ENCODE data around the gene RCN2.

RCN2 gene

DNA sequence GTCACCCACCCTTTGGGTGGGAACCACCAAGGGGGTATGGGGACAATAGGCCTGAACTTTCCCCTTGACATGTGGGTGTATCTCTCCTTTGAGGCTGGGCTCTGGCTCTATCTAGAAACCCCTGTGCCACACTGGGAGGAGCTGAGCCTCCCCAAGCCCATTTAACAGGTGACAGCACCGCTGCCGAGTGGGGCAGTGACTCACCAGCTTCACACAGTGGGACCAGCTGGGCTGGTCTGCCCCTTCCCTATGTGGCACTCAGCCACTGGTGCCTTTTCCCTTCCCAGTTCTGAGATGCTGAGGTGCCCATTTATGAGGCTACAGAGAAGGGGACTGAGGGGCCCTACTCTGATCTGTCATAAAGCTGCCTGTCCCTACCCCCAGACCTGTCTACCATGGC, 68.4 kb downstream of the RCN2 start:
- DNase-seq (ENCODE audit: low spot score in 2 of 2): no peak
- Mint-ChIP-seq H3K4me3 (no peak overlapping the region), H3K36me3 (peaks cover 13% of the 10 kb centered on the region), H3K27me3 (no peaks in the 10 kb centered on the region), H3K27ac (no peak overlapping the region), H3K4me1 (peaks cover 53% of the 10 kb centered on the region), H3K9me3 (no peaks in the 10 kb centered on the region)
- no peak for ATAC-seq (ENCODE audit: low read depth)

DNA sequence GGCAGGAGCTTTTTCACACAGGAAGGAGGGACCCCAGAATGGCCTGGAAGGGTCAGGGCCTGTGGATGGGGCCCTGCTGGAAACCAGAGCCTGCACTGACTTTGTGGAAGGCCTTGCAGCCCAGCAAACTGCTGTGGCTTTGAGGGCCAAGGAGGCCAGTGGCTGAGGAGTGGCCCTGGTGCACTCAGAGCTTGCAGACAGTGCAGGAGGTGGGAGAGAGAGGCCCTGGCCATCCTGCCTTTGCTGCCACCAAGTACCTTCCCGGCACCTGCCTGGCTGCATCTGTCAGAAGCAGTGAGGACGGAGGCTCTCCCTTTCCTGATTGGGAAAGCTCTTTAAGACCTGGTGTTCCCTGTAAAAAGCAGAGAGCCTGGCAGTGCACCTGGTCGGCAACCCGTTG, 69.8 kb downstream of the RCN2 start:
- Mint-ChIP-seq H3K36me3 (peaks cover 13% of the 10 kb centered on the region), H3K4me3 (no peak overlapping the region), H3K27me3 (no peaks in the 10 kb centered on the region), H3K27ac (no peak overlapping the region), H3K4me1 (peaks cover 46% of the 10 kb centered on the region), H3K9me3 (no peaks in the 10 kb centered on the region)
- DNase-seq (ENCODE audit: low spot score in 2 of 2) (no peak), ATAC-seq (ENCODE audit: low read depth) (no peak)

DNA sequence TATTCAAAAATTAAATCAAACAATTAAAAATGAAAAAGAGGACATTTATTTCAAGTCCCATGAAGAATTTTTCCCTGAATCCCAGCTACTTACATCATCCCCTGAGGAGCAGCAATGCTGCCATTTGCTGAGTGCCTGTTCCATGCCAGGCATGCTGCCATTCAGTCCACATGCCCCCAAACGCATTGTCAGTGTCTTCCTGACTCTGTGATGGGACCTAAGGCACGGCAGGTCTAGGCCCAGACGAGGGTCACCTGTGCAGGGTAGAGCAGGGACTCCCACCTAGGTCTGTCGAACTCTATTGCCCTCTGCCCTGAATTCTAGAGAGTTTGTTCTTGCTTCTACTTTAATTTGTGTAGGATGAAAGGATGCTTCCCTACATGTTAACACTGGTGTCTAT, 70.4 kb downstream of the RCN2 start:
- peaks cover 13% of the 10 kb centered on the region for H3K36me3 Mint-ChIP-seq
- no peaks in the 10 kb centered on the region for H3K9me3 Mint-ChIP-seq
- H3K27me3 Mint-ChIP-seq: no peaks in the 10 kb centered on the region
- DNase-seq (ENCODE audit: low spot score in 2 of 2) (no peak), ATAC-seq (ENCODE audit: low read depth) (no peak)
- H3K4me3 Mint-ChIP-seq: peak overlapping the region; percentile 11
- no peak overlapping the region for H3K27ac Mint-ChIP-seq
- peaks cover 46% of the 10 kb centered on the region for H3K4me1 Mint-ChIP-seq

DNA sequence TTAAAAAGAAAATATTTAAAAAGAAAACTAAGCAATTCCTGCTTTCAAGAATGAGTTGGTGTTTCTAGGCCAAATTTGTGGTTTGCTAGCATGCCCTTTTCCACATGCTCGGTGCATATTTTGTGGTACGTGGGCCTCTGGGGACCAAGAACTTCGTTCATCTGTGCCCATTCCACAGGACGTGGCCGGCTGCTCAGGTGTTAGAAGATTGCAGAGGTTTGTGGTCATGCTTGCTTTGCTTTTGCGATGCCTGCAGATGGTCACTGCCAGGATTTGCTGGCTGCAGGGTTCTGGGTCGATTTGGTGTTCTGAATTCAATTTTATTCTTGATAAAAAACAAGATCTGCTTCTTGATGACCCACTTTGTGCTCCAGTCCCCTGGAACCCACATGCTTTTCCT, 70.9 kb downstream of the RCN2 start:
- Mint-ChIP-seq H3K4me1 (peaks cover 43% of the 10 kb centered on the region), H3K4me3 (peak overlapping the region; percentile 66), H3K9me3 (no peaks in the 10 kb centered on the region), H3K36me3 (peaks cover 13% of the 10 kb centered on the region), H3K27me3 (no peaks in the 10 kb centered on the region), H3K27ac (peak overlapping the region; percentile 49)
- ATAC-seq (ENCODE audit: low read depth) (no peak), DNase-seq (ENCODE audit: low spot score in 2 of 2) (no peak)

DNA sequence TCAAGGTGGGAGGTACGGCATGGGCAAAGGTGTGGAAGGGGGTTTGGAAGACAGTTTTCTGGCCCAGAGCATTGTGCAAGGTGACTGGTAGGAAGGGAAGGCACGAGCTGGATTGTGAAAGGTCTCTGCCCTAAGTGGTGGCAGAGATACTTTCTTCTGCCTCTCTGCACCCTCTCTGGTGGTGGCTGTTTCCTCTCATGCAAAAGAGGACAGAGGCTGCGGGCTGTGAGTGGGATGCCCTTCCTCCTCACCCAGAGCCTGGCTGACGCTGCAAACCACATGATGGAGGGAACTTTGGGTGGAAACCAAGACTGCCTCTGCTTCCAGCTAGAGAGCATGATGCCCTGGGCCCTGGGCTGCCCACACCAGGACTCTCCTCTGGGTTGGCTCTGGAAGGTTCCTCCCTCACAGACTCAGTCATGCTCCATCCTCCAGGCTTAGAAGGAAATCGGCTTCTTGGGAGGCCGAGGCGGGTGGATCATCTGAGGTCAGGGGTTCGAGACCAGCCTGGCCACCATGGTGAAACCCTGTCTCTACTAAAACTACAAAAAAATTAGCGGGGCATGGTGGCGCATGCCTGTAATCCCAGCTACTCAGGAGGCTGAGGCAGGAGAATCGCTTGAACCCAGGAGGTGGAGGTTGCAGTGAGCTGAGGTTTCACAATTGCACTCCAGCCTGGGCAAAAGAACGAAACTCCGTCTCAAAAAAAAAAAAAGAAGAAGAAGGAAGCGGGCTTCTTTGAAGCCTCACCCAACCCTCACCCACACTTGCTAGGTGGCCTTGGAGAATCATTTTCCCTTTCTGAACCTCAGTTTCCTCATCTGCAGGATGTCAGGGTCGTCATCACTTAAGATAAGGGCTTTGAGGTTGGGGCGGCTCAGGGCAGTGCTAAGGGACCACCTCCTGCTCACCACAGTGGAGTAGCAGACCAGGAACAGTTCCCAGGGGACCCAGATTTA, 71.7 kb downstream of the RCN2 start:
- DNase-seq (ENCODE audit: low spot score in 2 of 2) (peak in 1 of 2 donors; percentile 58), ATAC-seq (ENCODE audit: low read depth) (peak; percentile 96)
- Mint-ChIP-seq H3K4me1 (peaks cover 42% of the 10 kb centered on the region), H3K27ac (peak overlapping the region; percentile 49), H3K36me3 (peaks cover 13% of the 10 kb centered on the region), H3K27me3 (no peaks in the 10 kb centered on the region), H3K4me3 (peak overlapping the region; percentile 66), H3K9me3 (no peaks in the 10 kb centered on the region)

Data from memory B cell (primary cell).